ENCODE measurements around the gene CSNK2A1. TPM values are rescaled to one million over a fixed set of nuclear protein-coding genes. Genes with fewer than 3 reads are reported as not detected.

The CSNK2A1 gene
- total RNA-seq, 1 donor from 2014 or later: 160 TPM

DNA sequence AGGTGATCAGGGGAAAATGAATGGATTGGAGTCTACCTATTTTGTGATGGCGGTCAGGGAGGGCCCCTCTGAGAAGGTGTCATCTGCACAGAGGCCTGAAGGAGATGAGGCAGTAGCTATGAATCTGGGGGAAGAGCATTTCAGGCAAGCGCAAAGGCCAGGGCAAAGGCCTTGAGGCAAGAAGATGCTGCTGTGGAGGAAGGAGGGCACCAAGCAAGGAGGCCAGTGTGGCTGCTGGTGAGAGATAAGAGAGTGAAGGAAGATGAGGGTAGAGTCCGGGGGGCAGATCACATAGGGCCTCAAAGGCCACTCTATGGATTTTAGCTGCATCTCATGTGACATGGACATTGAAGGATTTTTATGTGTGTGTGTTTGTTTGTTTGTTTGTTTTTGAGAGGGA, 20.6 kb upstream of the CSNK2A1 start:
- no peak for DNase-seq (ENCODE audit: low spot score)

DNA sequence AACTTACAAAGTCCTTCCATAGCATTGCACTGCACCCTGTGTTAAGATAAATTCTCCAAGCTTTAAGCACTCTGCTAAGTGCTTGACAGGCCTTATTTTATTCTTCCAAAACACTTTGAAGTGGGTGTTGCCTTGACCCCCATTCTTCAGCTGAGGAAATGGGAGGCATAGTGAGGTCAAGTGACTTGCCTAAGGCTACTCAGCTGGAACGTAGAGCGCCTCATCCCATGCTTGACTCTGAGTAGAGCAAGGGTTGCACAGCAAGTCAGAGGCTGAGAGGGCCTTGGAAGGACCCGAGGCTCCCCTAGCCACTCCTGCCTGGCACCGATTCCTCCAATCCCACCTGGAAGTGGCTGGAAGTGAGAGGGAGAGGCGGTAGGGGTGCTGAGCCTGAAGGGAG, 19.6 kb upstream of the CSNK2A1 start:
- DNase-seq (ENCODE audit: low spot score): no peak

DNA sequence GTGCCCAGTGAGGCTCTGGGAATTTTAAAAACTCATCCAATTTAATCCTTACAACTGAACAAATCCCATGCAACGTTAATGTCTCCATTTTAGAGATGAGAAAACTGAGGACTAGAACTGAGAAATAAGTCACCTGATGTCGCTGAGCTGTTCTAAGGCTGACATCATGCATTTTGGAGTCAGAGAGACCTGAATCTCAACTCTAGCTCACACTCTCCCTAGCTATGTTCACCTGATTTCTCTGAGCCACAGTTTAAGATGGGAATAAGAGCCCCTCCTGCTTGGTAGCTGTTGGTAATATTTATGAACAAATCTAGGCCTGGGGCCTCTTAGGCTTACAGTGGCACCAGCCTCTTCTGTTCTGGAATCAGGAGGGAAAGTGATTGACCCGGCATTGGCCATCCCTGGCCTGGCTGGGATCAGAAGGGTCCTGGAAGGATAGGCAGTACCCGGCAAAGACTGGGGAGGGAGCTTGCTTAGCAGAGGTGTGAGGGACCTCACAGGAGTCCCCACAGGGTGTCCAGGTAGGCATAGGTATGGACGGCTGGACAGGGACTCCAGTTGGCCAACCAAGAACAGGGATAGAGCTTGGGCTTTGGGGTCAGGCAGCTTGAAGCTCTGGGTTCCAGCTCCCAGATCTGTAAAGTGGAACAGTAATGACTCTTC, 18.8 kb upstream of the CSNK2A1 start:
- DNase-seq (ENCODE audit: low spot score): no peak

DNA sequence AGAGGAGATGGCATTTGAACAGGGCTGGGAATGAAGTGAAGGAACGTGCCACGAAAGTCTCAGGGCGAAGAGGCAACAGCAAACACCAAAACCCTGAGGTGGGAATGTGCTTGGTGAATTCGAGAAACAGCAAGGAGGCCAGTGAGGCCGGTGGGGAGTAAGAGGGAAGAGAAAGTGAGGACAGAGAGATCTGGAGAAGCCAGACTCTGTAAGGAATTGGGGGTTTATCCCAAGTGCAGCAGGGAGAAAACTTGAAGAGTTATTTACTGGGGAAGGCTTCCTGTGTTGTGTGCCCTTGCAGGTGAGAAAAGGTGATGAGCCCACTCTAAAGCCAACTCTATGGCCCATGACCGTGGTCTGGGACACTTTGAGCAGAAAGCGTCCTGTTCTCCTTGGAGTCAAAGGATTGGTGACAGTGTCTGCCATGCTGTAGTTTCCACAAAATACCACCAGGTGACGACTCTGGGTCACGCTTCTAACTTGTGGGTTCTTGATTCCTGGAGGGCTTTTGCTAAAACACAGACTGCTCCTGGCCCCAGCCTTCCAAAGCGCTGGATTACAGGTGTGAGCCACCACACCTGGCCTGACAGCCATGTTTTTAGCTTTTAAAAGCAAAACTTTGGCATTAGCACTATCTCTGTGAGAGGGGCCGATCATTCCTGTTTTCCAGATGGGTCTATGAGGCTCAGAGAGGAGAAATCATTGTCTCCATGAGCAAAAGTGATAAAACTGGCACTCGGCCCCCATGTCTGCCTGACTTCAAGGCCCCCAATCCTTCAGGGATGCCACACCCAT, 18.0 kb upstream of the CSNK2A1 start:
- peak; percentile 71 for DNase-seq (ENCODE audit: low spot score)

DNA sequence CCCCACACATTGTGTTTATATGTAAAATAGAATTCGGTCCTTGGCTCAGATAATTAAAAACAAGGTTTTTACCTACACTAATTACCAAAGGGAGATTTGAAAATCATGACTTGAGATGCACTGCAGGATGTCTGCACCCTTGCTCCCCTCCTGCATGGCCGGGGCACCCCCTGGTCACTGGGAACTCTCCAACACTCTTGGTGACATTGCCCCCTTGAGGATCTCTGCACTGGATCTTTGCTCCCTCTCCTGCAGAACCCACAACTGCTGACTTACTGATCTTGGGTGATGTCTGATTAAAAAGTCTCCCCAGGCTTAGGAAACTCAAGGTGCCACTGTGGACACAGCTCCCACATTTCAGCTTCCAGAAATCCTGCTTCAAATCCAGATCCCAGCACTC, 17.1 kb upstream of the CSNK2A1 start:
- DNase-seq (ENCODE audit: low spot score): no peak

DNA sequence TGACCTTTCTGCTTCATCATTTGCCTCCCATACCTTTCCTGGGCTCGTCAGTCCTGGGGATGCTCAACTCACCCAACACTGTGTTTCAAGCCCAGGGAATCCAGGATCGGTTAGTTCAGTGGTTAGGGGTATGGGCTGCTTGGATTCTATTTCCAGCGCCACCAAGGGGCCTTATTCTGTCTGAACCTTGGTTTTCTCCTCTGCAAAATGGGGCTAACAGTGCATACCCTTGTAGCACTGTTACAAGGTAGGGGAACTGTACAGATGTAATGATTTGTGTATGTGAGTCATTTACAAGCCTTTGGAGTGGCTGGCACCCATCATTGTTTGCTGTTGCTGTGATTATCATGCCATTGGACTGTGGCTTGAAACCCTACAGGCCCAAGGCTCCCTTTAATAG, 14.5 kb upstream of the CSNK2A1 start:
- no peak for DNase-seq (ENCODE audit: low spot score)

DNA sequence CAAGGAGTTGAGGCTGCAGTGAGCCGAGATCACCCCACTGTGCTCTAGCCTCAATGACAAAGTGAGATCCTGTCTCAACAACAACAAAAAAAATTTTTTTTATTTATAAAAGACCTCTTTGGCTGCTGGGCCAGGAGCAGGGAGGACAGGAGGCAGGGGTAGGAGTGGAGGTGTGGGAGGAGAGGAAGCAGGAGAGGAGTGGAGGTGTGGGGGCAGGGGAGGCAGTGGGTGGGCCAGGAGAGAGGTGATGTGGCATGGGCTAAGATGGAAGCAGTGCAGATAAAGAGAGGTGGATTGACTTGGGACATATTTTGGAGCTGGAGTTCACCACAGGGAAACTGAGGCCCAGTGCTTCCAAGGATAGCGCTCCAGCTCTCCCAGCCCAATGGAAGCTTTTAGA, 13.4 kb upstream of the CSNK2A1 start:
- no peak for DNase-seq (ENCODE audit: low spot score)

DNA sequence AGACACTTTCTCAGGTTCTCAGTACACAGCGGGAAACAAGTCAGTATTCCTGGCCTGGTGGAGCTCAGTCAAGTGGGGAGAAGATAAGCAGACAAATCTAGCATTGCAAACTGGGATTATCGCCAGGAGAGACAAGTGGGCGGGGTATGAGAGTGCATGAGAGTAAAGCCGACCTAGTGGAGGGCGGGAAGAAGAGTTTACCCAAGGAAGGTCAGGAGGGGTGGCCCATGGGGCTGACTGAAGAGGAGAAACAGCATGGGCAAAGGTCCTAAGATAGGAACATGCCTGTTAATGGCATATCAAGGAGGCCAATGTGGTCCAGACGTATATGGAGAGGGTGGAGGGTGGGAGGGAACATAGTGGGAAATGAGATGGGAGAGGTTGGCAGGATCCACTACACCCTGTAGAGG, 12.4 kb upstream of the CSNK2A1 start:
- DNase-seq (ENCODE audit: low spot score): no peak

DNA sequence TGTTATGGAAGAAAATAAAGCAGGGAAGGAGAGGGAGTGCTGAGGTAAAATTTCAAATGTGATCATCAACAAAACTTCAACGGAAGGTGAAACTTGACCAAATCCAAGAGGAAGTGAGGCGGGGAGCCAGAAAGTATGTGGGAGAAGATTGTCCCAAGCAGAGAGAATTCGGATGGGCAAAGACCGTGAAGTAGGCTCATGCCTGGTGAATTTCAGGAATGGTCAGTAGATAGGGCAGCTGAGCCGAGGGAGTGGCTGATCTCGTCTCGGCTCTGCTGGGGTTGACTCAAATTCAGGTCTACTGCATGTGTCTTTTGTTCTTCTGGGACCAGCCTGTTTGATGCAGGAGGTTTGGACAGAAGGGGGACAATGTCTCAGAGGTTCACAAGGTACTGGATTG, 7.0 kb upstream of the CSNK2A1 start:
- DNase-seq (ENCODE audit: low spot score): no peak

DNA sequence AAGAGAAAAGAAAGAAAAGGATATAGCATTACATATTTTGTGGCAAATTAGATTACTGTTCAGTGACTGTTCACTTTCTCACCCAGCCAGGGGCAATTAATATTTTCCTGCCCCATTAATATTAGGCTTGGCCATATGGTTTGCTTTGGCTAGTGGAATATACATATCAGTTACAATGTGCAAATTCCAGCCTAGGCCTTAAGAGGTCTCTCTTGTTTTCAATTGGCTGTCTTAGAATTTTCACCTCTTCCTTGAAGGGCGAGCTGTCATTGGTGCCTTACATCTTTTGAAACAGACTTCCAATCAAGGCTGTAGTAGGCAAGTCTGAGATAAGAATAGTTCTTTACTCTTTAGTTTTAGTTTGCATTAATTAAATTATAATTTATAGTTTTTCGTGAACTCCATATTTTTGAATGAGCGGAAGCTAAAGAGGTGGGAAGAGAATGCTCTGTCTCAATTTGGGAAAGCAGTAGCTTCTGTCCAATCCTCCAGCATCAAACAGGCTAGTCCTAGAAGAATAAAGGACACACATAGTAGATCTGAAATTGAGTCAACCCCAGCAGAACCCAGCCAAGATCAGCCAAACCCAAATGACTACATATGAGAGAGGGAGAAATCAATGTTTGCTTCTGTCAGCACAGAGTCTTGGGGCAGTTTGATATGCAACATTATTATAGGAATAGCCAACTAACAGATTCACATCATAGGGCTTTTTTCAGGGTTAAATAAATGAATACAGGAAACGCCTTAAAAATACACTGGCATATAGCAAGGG, 6.3 kb upstream of the CSNK2A1 start:
- no peak for DNase-seq (ENCODE audit: low spot score)

DNA sequence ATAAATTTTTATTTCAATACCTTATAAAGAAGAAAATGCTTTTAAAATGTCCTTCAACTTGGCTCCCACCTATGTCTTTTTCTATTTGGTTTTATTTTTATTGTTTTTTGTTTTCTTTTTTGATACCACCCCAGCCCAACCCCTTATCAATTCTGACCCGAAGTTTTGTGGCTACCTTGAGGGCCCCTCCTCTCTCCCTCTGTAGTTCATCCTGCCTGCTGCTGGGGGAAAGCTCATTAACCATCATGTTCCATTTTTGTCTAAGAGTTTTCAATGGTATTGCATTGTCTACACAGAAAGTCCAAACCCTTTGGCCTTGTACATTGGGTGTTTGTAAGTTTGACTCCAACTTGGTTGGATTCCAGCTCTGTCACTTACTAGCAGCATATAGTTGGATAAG, 5.3 kb upstream of the CSNK2A1 start:
- no peak for DNase-seq (ENCODE audit: low spot score)

DNA sequence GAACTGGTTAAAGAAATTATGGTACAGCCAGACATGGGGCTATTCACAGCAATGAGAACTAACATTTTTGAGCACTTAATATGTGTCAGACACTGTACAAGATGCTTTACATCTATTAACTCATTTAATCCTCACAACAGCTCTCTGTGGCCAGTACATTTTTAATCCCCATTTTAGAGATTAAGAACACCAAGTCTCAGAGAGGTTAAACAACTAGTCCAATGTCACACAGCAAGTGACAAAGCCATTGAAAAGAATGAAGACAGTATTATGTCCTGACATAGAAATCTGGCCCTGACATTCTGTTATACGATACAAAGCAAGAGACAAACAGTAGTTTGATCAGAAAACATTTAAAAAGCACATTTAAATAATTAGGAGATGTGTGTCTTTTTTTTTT, 3.8 kb upstream of the CSNK2A1 start:
- DNase-seq (ENCODE audit: low spot score): no peak

DNA sequence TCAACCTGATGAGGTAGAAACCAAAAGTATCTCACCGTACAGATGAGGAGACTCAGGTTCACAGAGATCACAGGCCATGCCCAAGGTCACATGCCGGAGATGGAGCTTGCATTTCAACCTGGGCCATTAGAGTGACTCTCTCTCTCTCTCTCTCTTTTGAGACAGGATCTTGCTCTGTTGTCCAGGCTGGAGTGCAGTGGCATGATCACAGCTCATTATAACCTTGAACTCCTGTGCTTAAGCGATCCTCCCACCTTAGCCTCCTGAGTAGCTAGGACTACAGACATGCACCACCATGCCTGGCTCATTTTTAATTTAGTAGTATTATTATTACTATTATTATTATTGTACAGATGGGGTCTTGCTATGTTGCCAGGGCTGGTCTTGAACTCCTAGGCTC, 2.8 kb upstream of the CSNK2A1 start:
- no peak for DNase-seq (ENCODE audit: low spot score)

DNA sequence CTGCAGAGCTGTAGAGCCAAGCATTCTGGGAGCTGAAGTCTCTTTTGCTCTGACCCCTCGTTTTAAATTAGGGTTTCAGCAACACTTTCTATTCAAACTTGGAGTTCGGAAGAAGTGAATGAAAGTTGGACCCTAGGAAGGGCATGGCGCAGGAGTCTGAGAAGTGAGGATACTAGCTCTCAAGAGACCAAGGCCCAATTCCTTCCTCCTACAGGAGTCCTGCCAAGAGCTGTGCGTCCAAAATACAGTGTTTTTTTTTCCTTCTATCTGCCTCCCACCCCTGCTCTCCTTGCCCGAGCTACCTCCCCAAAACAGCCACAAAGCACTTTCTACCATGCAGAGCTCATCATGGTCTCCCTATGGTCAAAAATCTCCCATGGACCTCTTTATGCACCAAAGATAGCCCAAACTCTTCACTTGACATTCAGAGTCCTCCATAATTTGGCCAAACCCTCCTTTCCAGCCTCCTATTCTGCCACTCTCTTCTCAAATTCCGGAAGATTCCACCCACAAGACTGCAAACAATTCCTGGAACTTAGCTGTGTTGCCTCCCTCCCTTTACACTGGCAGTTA, 649 bp upstream of the CSNK2A1 start:
- no peak for DNase-seq (ENCODE audit: low spot score)

DNA sequence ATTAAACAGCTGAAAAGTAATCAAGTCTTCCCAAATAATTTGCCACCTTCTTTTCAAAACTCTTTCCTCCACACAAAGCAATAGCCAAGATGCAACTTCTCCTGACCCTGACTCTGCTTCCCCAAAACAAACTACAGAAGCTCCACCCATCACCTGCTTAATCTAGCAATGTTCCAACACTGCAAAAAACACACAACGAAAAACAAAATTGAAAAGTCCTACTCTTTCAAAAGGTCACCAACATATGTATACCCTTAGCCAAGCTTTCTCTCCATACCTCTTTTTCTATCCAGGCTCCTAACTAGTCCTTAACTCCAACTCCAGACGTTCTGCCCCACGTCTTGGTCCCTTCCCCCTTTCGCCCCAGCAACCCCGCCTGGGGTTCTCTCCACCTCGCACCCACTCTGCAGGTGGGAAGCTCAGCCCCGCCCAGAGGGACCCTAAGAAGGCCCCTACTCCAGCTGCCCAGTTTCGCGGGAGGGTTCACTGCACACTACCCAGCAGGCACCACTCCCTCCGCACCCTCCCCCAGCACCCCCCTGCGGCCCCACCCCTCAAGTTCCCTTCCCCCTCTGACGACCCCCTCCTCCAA, 717 bp downstream of the CSNK2A1 start:
- peak; percentile 47 for DNase-seq (ENCODE audit: low spot score)

DNA sequence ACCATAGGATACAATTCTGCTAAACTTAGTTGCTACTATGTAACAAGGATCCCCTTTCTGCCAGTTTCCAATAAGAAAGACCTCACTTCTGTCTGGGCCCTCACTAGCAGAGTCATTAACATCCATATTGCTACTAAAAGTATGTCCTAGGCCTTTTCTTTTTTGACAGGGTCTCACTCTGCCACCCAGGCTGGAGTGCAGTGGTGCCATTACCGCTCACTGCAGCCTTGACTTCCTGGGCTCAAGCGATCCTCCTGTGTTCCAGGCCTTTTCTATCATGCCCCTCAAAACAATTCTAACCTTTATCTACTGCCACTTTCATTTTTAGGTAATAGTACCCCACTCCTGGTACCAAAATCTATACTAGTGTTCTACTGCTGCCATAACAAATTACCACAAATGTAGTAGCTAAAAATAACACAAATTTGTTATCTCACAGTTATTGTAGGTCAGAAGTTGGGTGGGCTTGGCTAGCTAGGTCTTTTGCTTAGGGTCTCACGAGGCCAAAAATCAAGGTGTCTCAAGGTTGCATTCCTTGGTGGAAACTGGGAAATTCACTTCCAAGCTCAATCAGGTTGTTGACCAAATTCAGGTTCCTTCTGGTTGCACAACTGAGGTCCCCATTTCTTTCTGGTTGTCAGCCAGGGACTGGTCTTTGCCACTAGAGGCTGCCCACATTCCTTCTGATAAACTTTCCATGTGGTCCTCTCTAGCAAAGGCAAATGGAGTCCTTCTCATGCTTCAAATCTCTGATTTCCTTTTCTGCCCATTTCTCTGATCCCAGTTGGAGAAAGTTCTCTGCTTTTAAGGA, 3.0 kb downstream of the CSNK2A1 start:
- DNase-seq (ENCODE audit: low spot score): no peak

DNA sequence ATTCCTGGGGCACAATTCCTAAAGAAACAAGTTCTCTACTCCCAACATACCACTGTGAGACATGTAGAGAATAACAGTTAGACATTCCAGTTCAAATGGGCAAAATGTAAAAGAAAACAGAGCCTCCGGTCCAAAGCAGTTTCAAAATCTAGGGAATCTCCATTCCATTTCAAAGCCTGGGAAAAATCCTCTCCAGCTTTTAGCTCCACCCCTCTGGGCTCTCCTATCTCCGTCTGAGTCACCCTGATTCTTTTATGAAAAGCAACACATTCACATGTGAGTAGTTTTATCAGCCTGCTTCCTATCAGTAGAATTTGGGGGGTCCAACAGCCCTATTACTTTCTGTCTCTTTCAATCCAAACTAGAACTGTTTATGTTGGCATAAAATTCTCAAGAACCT, 3.7 kb downstream of the CSNK2A1 start:
- no peak for DNase-seq (ENCODE audit: low spot score)

DNA sequence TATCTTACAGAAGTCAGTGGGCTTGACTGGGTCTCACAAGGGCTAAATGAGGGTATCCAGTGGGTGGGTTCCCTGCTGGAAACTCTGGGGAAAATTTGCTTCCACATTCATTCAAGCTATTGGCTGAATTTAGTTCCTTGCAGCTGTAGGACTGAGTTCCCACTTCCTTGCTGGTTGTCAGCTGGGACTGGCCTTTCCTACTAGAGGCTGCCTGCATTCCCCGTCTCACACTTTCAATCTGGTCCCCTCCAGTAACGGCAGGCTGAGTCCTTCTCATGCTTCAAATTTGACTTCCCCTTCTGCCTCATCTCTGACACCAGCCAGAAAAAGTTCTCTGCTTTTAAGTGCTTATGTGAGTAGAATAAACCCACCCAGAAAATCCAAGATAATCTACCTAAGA, 4.4 kb downstream of the CSNK2A1 start:
- no peak for DNase-seq (ENCODE audit: low spot score)

DNA sequence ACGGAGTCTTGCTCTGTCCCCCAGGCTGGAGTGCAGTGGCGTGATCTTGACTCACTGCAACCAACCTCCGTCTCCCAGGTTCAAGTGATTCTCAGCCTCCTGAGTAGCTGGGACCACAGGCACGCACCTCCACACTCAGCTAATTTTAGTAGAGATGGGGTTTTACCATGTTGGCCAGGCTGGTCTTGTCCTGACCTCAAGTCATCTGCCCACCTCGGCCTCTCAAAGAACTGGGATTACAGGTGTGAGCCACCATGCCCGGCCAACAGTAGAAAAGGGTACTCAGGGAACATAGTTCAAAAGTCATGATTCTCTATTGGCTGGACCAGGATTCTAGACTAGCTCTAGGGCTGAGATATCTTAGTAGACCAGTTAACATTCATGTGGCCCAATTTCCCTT, 5.6 kb downstream of the CSNK2A1 start:
- DNase-seq (ENCODE audit: low spot score): no peak

DNA sequence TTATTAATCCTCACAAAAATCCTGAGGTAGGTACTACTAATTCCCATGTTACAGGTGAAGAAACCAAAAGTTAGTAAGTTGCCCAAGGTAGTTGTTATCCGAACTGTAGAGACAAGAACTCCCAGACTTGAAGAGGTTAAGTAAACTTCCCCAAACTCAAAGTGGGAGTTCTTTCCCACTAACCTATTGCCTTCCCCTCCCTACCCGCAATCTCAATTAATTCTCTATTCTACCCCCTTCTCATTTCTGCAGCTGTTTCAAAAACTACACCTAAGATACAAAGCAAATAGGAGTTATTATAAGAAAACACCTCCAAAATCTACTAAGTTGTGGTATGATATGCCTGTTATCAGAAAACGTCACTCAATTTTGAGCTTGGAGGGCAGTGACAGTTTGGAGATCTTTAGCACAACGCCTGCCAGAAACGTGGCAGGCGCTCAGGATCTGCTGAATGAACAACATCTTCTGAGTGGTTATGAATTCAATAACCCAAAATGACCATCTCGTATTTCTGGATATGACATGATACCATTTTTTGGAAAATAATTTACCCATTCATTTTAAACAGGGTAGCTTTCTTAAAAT, 7.1 kb downstream of the CSNK2A1 start:
- DNase-seq (ENCODE audit: low spot score): no peak

DNA sequence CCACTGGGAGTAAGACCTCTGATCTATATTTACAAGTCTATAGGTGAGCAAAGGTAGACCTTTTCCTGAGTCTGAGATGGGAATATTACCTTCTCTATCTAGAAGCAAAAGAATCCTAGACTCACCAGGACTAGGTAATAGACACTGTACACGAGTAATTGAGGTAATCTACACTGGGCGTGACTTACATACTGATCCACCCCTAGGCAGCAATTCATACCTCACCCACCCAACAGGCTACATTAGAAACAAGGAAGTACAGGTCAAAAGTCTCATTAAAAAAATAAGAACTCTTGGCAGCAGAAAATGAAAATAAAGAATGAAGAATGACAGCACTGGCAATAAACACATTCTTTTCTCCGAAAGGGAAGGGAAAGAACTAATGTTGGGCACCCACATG, 7.6 kb downstream of the CSNK2A1 start:
- DNase-seq (ENCODE audit: low spot score): no peak

All from ureter (tissue), 1 donor.